Stimulated activated CD4-positive, alpha-beta T cell treated with anti-CD3 and anti-CD28 coated beads, Interleukin-1b, Interleukin-23, amount 100 ng/mL, for 24 hours (primary cell): Measurements from ENCODE around the gene SCP2.

Experiments used
- DNase-seq, 4 experiments: peaks; one replicate each; pipeline ENCODE4 v3.0.0-alpha.2; 2020; ENCODE audit warnings: low read depth in 4 of 4, low spot score in 1 of 4

The SCP2 gene

DNA sequence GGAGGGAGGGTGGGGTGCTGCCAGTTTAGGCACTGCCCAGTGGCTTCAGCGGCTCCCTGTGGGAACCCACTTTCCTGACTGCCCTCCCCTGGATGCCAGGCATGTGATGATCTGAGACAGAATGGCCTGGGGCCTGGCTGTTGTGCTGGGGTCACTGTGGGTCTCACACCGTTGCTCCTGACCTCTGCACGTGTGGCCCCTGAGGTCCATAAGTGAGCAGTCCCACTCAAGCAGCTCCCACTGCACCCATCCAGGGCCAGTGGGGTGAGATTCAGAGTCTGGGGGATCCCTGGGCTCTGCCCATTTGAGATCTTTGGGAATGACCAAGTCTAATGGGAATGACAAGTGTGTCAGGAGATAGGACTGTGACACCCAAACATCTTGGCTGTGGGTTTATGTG lies 153.0 kb downstream of the SCP2 start:
- no peak for DNase-seq

DNA sequence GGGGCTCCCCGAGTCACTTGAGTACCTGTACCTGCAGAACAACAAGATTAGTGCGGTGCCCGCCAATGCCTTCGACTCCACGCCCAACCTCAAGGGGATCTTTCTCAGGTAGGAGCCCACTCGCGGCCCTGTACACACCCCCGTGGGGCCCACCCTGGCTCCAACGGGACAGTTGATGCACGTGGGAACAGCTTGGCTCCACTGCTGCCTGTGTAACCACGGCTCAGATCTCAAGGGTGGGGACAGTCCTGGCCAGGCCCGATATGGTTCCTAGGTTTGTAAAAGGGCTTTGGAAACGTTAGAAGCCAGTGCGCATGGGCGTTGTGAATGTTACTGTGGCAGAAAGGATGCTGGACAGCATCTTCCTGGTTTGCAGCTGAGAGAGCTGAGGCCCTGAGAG lies 153.7 kb downstream of the SCP2 start:
- DNase-seq = no peak

DNA sequence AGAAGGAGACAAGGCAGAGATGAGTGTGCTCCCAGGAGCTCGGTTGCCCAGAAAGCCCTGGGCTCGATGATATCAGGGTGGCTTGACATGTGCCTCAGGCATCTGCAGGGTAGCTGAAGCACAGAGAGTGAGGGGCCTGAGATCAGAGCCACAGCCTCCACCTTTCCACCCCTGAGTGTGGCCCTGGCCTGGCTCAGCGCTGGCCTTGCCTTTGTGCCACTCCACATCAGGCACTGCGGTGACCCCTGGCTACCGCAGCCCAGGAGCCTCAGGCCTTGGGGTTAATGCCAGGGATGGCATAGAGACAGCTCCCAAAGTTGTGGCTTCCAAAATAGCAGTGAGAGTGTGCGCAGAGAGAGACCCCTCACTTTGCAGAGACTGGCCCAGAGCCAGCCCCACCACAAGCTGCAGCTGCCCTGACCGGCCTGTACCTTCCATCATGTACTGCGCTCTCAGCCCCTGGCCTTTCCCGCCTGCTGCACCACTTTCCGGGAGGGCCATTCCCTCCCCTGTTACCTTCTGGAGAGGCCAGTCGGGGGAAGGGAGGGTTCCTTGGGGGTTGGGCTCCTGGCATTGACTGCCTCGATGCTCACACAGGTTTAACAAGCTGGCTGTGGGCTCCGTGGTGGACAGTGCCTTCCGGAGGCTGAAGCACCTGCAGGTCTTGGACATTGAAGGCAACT lies 154.4 kb downstream of the SCP2 start:
- DNase-seq = no peak

DNA sequence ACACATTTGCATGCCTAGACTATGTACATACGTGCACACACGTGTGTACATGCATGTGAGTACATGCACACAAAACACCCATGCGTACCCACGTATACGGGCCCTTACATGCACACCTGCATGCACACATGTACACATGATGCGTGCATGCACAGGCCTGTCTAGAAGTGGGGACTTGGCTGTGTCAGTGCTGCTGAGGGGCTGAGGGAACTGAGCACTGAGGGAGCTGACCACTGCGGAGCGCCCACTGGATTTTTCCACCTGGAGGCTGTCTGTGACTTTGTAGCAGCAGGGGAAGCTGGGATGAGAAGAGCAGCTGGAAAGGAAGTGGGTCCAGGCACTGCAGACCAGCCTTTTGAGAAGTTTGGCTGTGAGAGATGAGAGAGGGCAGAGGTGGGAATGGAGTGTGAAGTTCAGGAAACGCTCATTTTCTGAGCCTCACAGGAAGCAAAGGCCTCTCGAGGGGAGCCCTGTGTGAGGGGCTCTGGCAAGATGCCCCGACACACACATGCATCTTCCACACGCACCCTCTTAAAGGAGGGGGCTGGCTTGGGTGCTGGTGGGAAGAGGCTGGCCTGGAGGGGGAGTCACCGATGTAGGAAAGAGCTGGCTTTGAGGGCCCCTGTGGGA lies 155.9 kb downstream of the SCP2 start:
- no peak for DNase-seq

DNA sequence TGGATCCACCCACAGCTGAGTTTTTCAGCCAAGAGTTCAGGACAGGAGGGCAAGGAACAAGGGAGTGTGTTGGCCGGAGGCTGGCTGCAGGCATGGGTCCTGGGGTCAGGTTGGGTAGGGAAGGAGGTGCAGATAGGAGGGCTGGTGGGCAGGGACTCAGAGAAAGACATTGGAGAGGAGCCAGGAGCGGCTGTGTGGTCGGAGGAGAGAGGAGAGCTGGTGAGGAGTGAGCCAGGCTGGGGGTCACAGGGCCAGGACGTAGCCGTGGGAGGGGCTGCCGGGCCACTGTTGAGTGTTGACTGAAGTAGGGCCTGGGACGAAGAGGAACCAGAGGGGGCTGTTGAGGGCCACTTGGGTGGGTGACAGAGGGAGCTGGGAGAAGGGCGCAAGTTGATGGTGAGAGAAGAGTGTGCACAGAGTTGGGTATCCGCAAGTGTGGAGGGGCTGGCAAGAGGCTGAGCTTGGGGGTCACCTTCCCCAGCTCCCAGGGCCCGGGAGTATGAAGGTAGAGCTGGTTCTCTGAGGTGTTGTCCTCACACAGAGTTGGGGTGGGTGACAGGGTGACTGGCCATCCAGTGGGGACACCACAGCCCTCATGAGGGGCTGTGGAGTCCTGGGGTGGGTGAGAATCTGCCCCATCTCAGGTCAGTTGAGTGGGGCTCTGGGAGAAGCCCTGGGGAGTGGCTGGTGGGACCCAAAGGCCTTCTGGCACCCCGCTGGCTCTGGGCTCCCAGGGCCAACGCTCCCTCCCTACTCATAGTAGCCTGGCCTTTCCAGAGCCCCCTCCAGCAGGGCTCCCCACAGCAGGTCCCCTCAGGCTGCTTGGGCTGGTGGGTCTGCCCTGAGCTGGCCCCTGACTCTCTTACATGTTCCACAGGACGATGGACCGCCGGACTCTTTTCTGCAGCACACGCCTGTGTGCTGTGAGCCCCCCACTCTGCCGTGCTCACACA lies 156.8 kb downstream of the SCP2 start:
- DNase-seq = no peak

DNA sequence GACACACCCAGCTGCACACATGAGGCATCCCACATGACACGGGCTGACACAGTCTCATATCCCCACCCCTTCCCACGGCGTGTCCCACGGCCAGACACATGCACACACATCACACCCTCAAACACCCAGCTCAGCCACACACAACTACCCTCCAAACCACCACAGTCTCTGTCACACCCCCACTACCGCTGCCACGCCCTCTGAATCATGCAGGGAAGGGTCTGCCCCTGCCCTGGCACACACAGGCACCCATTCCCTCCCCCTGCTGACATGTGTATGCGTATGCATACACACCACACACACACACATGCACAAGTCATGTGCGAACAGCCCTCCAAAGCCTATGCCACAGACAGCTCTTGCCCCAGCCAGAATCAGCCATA lies 157.5 kb downstream of the SCP2 start:
- no peak for DNase-seq

DNA sequence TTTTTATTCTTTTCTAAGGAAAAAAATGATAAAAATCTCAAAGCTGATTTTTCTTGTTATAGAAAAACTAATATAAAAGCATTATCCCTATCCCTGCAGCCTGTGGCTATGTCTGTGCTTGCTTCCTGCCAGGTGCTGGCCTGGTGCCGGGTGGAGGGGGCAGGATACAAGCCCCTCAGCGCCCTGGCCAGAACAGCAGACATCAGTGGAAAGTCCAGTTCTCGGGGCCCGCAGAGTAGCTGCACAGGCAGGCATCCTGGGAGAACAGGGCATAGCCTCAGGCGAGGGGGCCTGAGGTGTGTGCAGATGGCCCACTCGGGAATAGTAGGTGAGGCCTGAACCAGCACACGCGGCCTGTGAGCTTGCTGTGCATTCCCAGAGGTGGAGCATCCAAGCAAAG lies 158.3 kb downstream of the SCP2 start:
- no peak for DNase-seq

DNA sequence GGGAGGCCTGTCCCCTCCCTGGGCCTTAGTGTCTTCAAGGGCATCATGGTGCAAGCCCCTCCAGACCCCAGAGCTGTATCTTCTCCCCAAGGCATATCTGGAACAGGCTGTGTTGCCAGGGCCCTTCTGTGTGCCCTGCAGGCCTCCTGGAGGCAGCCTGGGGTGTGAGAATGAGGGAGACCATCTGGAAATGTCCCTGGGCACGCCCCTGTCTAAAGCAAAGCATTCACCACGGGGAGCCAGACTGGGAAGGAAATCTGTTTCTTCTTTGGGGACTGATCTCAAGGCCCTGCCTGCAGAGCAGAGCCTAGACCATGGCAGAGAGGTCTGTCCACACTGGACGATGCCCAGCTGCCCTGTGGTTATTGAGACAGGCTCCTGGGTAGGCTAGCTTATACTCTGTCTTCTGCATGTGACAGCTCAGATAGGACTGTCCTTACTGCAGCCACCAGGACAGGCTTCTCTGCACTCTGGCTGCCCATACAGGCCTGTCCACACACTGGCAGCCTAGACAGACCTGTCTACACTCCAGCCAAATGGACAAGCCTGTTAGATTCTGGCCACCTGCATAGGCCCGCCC lies 159.5 kb downstream of the SCP2 start:
- DNase-seq = no peak

DNA sequence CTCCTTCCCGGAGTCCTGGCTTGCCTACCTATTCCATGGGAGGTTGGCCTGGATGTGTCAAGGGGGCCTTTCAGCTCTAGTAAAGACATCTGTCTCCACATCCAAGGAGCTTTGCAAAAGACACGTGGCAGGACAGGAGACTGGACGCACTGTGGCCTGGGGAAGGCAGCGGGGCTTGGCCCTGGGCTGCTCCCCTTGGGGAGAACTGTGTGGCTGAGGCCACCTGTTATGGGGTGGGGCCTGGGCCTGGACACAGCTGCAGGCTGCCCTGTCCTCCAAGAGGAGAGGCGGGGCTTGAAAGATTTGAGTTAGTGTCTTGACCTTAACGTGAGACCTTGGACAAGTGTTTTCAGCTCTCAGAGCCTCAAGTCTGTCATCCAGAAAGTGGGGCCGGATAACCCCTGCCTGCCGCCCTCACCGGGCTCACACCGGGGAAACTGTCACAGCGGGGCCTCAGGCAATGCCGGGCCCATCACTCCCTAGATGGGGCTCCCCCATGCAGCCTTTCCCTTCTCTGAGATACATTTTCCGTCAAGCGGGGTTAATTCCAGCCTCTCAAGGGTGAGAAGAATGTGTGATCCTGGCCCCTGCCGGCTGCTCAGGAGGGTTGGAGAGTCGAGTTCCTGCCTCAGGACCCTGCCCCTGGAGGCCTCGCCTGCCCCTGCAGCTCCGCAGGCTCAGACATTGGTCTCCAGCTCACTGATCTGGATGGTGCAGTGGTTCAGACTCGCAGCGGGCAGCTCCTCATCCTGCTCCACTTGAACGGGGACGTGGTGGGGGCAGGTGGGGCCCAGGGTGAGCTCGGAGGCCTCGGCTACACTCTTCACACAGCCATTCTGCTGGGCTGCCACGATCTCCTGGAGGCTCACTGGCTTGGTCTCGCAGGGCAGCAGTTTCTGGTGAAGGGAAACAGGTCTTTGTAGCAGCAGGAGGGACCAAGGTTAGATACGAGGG lies 160.5 kb downstream of the SCP2 start:
- no peak for DNase-seq

DNA sequence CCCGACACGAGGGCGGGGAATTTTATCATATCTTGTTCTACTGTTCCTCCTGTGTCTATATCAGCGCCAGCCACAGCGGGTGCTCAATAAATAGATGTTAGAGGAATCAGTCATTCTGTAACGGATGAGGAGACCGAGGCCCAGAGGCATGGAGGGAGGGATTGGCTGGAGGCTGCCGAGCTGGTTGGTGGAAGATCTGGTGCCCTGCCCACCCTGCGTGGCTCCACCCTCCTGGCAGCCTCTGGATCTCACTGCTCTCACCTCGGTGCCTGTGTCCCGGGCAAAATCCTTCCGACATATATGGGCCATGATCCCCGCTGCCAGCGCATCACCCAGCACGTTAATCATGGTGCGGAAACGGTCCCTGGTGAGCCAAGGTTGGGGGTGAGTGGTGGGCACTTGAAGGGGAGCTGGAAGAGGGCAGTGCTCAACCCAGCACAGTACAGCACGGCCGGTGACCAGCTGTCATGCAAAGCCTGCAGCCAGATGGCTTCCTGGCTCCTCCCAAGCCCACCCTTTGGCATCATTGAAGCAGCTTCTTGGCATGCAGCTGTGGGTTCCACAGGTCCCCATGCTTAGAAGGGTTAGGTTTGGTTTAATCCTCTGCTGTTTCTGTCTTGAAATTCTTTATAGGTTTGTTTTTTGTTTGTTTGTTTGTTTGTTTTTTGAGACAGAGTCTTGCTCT lies 161.7 kb downstream of the SCP2 start:
- no peak for DNase-seq

DNA sequence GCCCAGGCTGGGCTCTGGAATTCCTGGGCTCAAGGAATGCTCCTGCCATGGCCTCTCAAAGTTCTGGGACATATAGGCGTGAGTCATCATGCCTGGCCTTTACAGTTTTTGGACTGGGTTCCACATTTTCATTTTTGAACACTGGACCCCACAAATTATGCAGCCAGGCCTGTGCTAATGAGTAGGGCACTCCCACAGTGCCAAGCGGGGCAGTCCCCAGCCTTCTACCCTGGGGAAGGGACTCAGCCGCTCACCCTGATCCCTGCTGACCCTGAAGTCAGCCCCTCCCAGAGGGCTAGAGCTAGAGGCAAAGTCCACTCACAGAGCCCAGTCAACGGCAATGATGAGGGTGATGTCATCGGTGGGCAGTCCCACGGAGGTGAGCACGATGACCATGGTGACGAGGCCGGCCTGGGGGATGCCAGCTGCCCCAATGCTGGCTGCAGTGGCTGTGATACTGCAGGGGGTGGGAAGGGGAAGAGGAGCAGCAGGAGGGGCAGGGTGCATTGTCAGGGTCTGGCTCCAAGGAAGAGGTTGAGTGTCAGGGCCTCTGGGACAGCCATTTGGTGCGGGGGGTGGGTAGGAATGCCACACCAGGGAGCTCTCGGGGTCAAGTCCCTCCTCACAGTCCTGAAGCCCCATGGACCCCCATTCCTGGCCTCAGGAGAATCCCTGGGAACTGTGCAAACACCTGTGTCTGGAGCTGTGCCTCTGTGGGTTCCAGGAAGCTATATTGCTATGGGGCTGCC lies 162.6 kb downstream of the SCP2 start:
- no peak for DNase-seq

DNA sequence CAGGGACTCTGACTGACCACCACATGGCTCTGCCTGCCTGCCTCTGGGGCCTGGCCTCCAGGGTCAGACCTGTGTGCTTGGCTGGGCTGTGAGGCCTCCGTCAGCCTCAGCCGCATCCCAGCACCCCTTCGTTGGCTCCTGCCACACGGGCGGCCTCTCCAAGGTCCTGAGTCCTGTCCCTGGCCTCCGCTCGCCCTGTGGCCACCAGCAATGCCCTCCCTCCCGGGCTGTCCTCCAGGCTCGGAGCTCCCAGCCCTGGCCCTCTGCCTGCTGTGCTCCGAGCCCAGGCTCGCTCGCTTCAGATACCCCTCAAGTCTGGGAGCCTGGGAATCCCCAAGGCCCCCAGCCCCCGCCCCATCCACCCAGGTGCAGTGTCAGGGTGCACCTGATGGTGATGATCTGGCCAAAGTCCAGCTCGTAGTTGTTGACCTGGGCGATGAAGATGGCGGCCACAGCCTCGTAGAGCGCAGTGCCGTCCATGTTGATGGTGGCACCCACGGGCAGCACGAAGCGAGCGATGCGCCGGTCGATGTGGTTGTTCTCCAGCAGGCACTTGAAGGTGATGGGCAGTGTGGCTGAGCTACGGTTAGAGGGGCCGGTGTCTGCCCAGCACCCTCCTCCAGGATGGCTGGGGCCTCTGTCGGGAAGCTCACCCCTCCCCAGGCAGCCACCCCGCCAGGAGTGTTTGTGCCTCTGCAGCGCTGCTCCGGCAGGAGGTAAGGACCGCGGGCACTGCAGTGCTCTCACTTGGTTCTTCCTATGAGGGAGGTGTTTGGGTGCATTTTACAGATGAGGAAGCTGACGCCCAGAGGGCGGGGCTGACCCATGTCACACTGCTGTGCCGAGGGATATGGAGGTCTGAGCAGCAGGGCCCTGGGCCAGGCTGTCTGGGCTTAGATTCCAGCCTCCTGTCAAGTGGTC lies 163.4 kb downstream of the SCP2 start:
- no peak for DNase-seq

DNA sequence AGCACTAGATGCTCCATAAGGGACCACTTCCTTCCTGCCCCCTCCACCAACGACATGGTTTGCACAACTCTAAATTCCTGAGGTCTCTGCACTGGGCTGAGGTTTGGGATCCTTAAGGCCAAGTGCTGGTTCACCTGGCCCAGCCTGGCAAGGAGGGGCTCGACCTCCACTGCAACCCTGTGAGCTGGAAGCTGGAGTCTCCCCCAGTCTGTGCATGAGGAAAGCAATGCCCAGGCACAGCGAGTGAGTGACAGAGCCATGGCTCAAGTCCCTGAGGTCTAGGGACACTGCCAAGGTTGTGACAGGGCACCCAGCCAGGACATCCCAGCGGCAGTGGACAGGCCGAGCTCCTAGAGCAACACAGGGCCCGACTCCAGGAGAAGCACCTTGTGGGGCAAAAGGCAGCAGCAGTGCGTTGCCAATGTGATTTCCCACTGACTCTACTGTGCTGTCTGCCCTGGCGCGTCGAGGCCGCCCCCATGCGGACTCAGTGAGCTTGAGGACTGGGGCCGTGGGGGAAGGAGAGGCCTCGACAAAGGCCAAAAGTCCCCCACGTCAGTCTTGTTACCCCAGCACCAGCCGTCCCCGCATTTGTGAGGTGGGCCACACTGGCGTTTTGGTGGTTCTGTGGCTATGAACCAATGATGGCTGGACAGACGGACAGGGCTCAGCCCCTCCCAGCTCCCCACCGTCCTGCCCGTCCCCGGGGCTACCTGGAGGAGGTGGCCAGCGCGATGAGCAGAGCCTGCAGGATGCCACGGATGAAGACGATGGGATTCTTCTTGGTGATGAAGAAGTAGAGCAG lies 165.0 kb downstream of the SCP2 start:
- DNase-seq = no peak

DNA sequence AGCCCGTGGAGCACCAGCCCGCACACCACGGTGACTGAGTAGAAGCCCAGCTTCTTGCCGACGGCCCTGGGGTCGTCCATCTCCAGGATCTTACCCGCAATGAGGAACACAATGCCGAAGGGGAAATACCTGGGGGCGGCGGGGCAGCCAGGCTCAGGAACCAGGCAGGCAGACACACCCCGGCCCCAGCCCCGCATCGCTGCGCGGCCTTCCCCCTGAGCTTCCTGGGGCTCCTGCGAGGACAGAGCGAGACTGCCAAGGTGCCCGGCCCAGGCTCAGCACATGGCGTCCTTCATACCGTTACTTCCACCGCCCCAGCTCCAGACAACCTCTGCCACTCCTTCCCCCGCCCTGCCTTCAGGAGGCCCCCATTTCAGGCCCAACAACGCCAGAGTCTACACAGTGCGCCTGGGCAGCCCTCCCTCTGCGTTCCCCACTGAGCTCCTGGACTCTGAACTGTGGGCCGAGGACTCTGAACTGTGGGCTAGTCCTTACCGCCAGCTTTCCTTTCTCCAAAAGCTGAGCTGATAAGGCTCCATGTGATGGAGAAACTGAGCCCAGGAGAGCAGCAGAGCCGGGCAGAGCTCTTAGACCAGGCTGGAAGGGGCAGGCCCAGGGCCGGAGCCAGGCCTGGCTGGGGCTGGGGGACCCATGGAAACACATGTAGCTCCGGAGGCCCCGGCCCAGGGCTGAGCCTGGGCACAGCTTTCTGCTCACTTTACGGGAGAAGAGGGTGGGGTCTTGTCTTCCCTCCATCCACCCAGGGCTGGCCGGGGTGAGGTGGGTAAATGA lies 165.8 kb downstream of the SCP2 start:
- no peak for DNase-seq

DNA sequence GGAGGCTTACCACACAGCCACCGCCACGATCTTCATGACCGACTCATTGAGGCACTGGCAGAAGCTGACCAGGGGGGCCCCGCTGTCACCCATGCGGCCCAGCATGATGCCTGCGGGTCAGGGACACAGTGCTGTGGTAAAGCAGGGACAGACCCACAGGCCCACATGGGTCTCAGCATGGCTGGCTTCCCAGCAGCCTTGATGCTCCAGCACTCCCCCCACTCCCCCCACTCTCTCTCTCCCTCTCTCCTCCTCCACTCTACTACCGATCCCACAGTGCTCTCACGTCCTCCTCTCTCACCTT lies 166.3 kb downstream of the SCP2 start:
- no peak for DNase-seq

DNA sequence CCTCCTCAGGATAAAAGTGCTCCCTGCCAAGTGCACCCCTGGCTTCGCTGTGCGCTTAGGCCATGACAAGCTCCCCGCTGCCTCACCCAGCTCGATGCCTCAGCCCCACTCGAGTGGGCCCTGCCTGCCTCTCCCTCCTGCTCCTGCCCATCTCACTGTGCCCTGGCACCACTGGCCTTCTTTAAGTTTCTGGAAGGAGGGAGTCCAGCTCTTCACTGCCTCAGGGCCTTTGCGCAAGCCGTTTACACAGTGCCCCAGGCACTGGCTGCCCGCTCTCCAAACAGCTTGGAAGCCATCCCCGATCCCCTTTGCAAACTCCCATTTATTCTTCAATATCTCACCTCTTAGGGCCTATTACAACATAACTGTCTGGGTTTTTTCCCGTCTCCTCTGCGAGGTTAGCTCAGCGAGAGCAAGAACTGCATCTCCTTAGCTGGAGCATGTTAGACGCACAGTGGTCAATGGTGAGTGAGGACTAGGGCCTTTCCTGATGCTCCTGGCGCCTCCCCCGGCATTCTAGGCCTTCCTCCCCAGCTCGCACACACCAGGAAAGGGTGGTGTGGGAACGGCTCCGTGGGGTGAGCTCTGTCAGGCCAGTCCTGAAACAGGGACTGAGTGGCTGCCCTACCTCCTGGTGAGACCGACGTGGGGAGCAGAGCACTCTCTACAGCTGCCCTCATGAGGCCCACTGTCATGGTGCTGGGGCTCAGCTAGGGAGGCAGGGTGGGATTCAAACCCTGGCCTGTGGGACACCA lies 166.9 kb downstream of the SCP2 start:
- no peak for DNase-seq
